ENCODE data around the gene TTC23L.

DNA sequence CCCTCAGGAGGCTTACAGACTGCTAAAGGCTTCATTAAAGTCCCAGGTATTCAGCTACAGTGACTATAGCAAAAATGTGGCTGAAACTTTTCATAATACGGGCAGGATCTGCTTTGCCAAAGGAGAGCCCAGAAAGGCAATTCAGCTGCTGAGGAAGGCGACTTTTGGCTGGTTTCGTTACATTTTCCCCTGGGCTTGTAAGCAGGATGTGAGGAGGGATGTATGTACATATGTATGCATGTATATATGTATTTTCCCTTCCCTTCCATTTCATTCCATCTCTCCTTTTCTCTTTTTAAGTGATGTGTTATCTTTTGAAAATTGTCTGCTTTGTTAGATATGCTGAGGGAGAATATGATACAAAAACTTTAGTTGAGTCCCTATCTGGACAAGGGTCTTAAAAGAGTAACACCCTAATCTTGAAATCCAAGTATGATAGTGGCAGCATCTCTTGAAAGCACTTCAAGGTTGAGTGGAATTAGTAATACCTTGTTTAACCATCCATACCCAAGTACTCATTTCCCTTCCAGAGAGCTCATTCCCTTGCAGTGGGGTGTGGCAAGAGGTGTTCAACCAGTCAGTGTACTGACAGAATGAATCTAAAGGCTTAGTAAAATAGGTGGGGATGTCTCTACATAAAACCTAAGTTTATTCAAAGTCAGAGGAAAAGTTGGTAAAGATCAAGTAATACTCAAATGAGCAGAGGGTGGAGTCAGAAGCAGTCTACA is 47.6 kb downstream of the TTC23L start:
- TF ChIP-seq, protein P1, sequence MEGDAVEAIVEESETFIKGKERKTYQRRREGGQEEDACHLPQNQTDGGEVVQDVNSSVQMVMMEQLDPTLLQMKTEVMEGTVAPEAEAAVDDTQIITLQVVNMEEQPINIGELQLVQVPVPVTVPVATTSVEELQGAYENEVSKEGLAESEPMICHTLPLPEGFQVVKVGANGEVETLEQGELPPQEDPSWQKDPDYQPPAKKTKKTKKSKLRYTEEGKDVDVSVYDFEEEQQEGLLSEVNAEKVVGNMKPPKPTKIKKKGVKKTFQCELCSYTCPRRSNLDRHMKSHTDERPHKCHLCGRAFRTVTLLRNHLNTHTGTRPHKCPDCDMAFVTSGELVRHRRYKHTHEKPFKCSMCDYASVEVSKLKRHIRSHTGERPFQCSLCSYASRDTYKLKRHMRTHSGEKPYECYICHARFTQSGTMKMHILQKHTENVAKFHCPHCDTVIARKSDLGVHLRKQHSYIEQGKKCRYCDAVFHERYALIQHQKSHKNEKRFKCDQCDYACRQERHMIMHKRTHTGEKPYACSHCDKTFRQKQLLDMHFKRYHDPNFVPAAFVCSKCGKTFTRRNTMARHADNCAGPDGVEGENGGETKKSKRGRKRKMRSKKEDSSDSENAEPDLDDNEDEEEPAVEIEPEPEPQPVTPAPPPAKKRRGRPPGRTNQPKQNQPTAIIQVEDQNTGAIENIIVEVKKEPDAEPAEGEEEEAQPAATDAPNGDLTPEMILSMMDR (IDR thresholded peaks at IDR 0.05): no peak
- TF ChIP-seq POLR2A (IDR thresholded peaks at IDR 0.05) (no peak), POLR2AphosphoS5 (IDR thresholded peaks at IDR 0.05) (no peak), EP300 (IDR thresholded peaks at IDR 0.05) (no peak)

Measured in gastroesophageal sphincter (tissue), 3 donors.